Fibroblast of lung (primary cell): ENCODE results near the gene MAPKAP1.

Experiments
- EZH2 ChIP-seq: IDR thresholded peaks from 2 replicates; pipeline ENCODE4 v1.5.1; 2012; ENCODE audit warnings: low read length, control low read depth, mild to moderate bottlenecking; ENCODE audit errors: missing control alignments
- TF ChIP-seq, protein P1 (sequence below), 2 donors: IDR thresholded peaks in 1 of 2; conservative IDR thresholded peaks in 1 of 2; 1 replicate in 1 of 2; 2 replicates in 1 of 2; pipeline ENCODE4 v1.5.1; 2011 to 2012; ENCODE audit warnings: low read length in 2 of 2, control low read depth in 1 of 2, inconsistent platforms in 1 of 2, low read depth in 1 of 2, mild to moderate bottlenecking in 1 of 2

DNA sequence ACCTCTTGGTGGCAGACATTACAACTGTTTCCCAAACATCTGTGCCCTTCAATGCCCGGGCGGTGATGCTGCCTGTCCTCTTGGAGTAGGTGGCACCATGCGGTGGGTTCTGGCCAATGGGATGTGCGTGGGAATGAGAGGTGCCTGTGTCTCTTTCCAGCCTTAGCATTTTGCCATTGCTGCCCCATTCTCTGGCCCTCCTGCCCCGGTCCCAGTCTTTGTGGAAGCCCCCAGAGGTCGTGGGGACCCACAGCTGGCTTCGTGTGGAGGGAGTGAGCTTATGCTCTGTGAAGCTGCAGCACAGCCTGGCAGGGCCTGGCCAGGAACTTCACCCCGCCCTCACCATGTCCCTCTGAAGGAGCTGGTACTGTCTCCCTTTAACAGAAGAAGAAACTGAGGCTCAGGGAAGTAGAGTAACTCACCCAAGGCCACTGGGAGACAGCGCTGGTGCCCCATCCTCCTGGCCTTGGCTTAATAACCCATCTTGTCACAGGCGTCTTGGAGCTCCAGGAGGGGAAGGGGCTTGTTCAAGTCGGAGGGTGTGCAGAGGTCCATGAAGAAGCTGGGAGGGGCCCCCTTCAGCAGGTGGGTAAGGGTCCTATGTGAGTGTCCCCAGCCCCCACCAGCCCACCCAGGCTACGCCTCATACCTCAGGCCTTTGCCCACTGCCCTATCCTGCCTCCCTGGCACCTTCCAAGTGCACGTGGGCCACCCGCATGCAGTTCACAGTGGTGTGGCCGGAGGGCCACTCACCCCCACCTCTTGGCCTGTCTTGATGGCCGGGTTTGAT lies 271.8 kb downstream of the MAPKAP1 start:
- no peak for TF ChIP-seq EZH2
- TF ChIP-seq, protein P1, sequence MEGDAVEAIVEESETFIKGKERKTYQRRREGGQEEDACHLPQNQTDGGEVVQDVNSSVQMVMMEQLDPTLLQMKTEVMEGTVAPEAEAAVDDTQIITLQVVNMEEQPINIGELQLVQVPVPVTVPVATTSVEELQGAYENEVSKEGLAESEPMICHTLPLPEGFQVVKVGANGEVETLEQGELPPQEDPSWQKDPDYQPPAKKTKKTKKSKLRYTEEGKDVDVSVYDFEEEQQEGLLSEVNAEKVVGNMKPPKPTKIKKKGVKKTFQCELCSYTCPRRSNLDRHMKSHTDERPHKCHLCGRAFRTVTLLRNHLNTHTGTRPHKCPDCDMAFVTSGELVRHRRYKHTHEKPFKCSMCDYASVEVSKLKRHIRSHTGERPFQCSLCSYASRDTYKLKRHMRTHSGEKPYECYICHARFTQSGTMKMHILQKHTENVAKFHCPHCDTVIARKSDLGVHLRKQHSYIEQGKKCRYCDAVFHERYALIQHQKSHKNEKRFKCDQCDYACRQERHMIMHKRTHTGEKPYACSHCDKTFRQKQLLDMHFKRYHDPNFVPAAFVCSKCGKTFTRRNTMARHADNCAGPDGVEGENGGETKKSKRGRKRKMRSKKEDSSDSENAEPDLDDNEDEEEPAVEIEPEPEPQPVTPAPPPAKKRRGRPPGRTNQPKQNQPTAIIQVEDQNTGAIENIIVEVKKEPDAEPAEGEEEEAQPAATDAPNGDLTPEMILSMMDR (conservative IDR thresholded peaks at IDR 0.05 in 1 of 2, IDR thresholded peaks at IDR 0.05 in 1 of 2; ENCODE audit: low read depth in 1 of 2, low read length in 2 of 2): no peak
